Amniotic stem cell (primary cell): ENCODE measurements around the gene STX7.

Experiments used
- DNase-seq: peaks from one replicate; lab custom pipeline; 2025; lab: John Stamatoyannopoulos, UW

The STX7 gene

DNA sequence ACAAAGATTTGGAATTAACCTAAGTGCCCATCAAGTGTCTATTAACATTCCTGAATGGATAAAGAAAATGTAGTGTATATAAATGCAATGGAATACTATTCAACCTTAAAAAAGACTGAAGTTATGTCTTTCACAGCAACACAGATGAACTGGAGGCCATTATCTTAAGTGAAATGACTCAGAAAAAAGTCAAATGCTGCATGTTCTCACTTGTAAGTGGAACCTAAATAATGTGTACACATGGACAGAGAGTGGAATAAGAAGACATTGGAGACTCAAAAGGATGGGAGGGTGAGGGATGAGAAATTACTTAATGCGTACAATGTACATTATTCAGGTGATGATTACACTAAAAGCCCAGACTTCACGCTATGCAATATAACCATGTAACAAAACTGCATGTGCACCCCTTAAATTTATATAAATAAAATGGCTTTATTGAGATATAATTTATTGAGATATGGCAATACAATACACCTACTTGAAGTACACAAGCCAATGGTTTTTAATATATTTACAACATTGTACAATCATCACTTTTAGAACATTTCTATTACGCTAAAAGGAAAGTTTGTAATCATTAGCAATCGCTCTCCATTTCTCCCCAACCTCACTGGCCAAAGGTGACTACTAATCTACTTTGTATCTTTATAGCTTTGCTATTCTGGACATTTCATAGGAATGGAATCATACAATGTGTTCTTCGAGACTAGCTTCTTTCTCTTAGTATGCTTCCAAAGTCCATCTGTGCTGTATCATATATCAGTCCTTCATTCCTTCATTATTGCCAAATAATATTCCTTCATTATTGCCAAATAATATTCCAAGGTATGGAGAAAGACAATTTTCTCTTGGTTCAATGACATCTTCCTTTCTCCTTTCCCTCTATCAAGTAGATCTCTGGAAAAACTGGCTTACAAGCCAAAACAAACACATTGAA lies 5.8 kb downstream of the STX7 start:
- no peak for DNase-seq

GRCh38 chr6:132506461-132506860 lies 6.5 kb downstream of the STX7 start:
- no peak for DNase-seq

GRCh38 chr6:132505158-132505557 lies 7.8 kb downstream of the STX7 start:
- no peak for DNase-seq

DNA sequence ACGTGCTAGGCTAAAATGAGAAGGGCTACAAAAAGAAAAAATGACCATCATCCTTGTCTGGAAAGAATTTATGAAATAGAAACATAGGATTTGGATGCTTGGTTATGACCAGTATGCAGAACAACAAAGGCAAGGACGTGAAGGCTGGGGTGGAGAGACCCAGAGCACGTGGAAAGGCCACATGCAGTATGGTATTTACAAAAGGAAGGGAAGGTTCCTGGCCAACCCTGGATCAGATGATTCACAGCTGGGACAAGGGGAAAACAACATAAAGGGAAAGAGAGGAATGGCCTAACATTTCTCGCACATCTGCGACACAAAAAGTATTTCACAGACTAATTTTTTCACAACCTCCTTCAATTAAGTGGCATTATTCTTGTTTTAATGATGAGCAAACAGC lies 8.2 kb downstream of the STX7 start:
- no peak for DNase-seq

DNA sequence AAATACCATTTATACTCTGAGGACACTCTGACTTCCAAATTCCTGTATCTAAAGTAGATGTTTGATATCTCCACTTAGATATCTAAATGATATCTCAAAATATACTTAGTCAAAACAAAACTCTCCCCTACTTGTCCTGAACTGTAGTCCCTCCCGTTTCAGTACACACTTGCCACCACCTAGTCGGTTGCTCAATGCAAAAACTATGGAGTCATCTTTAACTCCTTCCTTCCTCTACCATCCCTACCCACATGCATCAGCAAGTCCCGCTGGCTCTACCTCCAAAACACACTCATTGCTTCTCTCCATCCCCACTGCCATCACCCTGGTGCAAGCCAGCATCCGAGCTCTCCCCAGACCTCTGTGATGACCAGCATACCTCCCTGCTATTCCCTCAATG lies 13.2 kb downstream of the STX7 start:
- DNase-seq, result no peak

GRCh38 chr6:132498638-132499037 lies 14.3 kb downstream of the STX7 start:
- DNase-seq, result no peak

DNA sequence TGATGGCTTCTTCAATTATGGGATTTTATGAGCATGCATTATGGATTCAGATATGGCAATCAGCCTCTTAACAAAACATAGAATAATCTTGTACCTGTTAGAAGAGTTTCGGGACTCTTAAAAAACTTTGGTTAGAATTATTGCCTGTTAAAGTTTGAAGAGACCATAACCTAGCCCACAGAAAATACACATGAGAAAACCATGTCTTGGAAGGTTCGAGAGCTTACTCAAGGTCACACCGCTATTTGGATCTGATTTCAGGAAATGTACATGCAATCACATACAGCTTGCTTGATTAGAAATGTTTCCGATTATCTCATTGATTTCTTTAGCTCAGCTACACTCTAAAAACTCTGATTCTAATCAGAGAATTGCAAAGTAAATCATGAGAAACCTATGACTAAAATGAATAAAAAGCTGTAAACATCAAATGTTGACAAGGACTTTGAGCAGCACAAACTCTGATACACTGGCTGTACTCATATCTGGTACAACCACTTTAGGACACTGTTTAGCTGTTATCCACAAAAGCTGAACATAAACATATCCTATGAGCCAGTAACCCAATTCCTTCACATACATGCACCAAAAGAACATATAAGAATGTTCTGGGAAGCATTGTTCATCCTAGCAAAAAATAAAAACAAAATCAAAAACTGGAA lies 16.3 kb downstream of the STX7 start:
- no peak for DNase-seq

DNA sequence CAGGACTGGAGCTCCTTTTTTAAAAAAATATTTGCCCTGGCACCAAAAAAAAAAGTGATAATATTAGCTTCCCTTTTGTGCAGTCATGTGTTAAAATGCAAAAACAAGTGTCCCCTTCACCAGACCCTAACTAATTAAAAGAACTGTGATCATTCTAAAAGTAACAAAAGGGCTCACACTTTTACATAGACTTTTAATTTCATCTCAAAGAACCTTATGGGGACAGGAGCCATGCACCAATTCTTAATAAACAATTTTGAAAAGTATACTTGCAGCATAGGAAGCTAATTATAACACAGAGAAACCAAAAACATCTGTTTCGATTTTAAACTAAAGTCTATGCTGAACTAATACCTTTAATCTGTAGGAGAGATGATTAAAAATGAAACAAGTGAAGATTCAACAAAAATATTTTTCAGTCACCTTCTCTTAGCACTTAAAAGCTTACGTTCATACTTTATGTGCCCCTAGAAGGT lies 17.3 kb downstream of the STX7 start:
- no peak for DNase-seq

- DNase-seq, result no peak
These were observed 18.0 kb downstream of the STX7 start for GRCh38 chr6:132494954-132495353.

- DNase-seq, result no peak
These were observed 21.0 kb downstream of the STX7 start for GRCh38 chr6:132491881-132492280.

- DNase-seq, result no peak
These were observed 21.6 kb downstream of the STX7 start for GRCh38 chr6:132491303-132491702.

- no peak for DNase-seq
These were observed 22.3 kb downstream of the STX7 start for GRCh38 chr6:132490478-132491204.

- no peak for DNase-seq
These were observed 22.9 kb downstream of the STX7 start for GRCh38 chr6:132490024-132490423.

GRCh38 chr6:132489376-132489775 lies 23.5 kb downstream of the STX7 start:
- DNase-seq, result no peak

DNA sequence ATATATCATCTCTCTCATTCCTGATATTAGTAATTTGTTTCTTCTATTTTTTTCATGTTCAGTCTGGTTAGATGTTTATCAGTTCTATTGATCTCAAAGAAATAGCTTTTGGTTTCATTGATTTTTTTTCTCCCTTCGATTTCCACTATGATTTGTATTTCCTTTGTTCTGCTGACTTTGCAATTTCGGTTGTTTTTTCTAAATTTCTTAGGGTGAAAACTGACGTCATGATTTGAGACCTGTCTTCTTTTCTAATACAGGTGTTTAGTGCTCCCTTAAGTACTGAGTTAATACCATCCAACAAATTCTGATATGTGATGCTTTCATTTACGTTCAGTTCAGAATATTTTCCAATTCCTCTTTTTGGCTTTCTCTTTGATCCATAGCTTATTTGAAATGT lies 25.2 kb downstream of the STX7 start:
- no peak for DNase-seq

DNA sequence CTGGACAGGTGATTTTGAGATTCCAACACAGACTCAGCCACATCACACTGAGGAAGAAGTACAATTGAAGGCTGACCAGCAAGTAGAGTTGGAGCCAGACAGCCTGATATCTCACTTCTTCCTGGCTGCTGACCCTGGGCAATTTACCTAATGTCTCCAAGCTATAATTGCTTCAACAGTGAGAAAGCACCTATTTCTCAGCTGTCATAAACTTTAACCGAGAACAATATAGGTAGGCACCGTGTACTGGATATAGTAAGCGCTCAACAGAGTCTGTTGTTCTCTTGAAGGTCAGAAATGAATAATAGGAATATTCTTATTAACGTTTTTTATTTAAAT lies 28.3 kb downstream of the STX7 start:
- no peak for DNase-seq

- DNase-seq, result peak; percentile 44
These were observed 28.9 kb downstream of the STX7 start for GRCh38 chr6:132483779-132484679.

DNA sequence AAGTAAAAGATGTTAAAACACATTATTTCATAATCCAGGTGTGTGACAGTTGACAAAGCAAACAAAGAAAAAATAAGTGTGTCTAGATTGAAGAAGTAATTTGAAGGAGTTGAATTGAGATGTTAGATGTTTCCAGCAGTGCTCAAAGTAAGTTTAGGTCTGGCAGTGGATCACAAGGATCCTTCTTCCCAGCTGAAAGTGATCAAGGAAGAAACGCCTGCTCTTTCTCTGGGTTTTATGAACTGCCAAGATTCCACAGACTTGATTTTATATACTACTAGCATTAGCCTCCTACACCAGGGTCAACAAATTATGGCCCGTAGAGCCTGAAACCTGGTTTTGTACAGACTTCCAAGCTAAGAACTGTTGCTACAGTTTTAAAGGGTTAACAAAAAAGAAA lies 30.3 kb downstream of the STX7 start:
- no peak for DNase-seq

DNA sequence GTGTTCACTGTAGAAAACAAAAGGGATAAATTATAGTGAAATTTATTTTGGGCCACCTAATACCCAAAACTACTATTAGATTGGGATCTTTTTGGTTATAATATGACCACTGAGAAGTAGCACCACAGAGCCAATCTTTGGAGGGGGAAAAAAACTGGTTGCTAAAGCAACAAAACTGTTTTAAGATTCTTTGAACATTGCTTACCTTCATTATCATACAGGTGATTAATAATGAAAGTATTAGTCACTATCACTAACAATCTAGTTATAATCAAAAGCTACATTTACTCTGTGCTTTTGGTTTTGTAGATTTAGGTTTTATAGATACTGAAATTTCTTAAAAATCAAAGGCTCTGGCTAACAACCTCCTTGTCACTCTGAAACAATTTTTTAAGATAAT lies 31.7 kb downstream of the STX7 start:
- no peak for DNase-seq

DNA sequence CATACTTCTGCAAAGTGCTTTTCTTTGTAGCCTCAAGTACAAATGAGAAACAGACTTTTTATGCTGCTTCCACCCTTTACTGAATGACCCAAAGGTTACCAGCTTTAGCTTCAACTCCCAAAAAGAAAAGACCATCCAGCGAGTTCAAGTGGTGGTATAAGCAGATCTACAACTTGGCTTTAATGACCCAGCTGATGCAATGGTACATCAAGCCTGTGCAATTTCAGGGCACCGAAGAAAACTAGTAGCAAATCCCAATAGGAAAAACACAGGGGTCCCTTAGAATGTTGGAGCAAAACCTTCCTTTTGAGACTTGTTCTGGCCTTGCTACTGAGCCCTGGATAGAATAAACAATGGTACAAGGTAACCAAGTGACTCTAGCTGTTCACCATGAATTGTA lies 33.8 kb downstream of the STX7 start:
- DNase-seq, result no peak

DNA sequence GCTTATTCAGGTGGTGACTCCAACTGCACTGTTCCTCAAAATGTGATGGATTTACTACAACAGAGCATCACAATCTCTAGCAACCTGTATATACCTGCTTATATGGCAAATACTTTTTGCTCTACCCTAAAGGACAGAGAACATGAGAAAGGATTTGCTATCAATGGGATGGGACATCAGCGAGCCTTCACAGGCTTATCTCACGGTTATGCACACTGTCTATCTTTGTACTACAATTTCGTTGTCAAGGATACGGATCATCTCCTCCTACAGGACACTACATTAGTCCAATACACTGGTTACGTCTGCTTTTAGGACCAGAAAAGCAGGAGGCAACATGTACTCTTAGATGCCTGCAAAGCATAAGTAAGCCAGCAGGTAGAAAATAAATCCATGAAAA lies 34.2 kb downstream of the STX7 start:
- no peak for DNase-seq

- no peak for DNase-seq
These were observed 34.6 kb downstream of the STX7 start for GRCh38 chr6:132478266-132478665.
